ENCODE results near the gene TRNT1. TPM values are rescaled to one million over a fixed set of nuclear protein-coding genes. Genes with fewer than 3 reads are reported as not detected.
A peak's percentile ranks its signal among the peaks of the same experiment; 100 is the strongest.

Gene TRNT1
- polyA plus RNA-seq, 6 donors from 2014 or later, result 15.6 to 29.8 (median 24.3) TPM

DNA sequence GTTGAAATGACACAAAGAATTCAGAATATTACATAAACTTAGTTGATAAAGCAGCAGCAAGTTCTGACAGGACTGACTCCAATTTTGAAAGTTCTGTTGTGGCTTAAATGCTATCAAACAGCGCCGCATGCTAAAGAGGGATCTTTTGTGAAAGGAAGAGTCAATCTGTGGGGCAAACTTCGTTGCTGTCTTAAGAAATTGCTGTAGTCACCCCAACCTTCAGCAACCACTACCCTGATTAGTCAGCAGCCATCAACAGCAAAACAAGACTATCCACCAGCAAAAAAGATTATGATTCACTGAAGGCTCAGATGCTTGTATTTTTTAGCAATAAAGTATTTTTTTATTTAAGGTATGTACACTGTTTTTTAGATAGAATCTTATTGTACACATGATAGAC, 38.5 kb downstream of the TRNT1 start:
- H3K36me3 Mint-ChIP-seq, result peaks cover 18 to 24% of the 10 kb centered on the region in 2 donors
- ATAC-seq (ENCODE audit: low read depth in 2 of 2) (no peak), DNase-seq (no peak)
- no peaks in the 10 kb centered on the region for H3K27me3 Mint-ChIP-seq
- H3K4me3 Mint-ChIP-seq, result no peak overlapping the region
- no peak overlapping the region for H3K27ac Mint-ChIP-seq
- no peaks in the 10 kb centered on the region for H3K9me3 Mint-ChIP-seq
- peaks cover 0 to 4% (median 0%) of the 10 kb centered on the region in 3 donors for H3K4me1 Mint-ChIP-seq

DNA sequence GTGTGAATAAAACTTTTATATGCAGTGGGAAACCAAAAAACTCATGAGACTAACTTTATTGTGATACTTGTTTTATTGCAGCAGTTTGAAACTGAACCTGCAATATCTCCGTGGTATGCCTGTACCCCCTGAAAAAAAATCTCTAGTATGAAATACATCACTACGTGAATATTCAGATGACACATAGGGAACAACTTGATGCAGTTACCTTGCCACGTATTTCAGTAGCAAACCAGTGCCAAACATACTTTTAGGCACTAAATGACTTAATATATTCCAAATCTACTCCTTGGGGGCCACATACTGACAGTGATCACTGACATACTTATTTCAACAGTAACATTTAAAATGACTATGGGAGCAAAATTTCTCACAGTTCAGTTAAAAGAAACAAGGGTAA, 38.9 kb downstream of the TRNT1 start:
- no peak for ATAC-seq (ENCODE audit: low read depth in 2 of 2)
- no peaks in the 10 kb centered on the region for H3K27me3 Mint-ChIP-seq
- H3K27ac Mint-ChIP-seq, result no peak overlapping the region
- H3K36me3 Mint-ChIP-seq, result peaks cover 18 to 24% of the 10 kb centered on the region in 2 donors
- no peak overlapping the region for H3K4me3 Mint-ChIP-seq
- no peak for DNase-seq
- peaks cover 0 to 4% (median 0%) of the 10 kb centered on the region in 3 donors for H3K4me1 Mint-ChIP-seq
- no peaks in the 10 kb centered on the region for H3K9me3 Mint-ChIP-seq

DNA sequence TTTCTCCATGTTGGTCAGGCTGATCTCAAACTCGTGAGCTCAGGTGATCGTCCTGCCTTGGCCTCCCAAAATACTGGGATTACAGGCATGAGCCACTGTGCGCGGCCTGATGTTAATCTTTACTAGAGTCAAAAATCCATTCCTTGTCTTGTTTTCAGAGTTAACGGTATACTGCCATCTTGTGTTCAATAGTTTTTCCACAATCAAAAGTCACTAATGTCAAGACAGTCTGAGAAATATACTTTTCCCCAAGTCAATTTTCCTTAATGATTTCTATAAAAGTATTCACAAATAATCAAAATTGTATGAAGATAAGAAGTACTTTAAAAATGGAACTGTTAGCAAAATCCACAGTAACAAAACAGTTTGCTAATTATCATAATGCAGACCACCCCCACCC, 44.3 kb downstream of the TRNT1 start:
- Mint-ChIP-seq H3K27me3 (no peaks in the 10 kb centered on the region), H3K9me3 (no peaks in the 10 kb centered on the region), H3K4me1 (peaks cover 12 to 36% (median 25%) of the 10 kb centered on the region in 3 donors), H3K36me3 (peaks cover 16 to 20% of the 10 kb centered on the region in 2 donors), H3K27ac (peak overlapping the region in 2 of 6 donors; percentile 41 to 42), H3K4me3 (no peak overlapping the region)
- DNase-seq (no peak), ATAC-seq (ENCODE audit: low read depth in 2 of 2) (no peak)

DNA sequence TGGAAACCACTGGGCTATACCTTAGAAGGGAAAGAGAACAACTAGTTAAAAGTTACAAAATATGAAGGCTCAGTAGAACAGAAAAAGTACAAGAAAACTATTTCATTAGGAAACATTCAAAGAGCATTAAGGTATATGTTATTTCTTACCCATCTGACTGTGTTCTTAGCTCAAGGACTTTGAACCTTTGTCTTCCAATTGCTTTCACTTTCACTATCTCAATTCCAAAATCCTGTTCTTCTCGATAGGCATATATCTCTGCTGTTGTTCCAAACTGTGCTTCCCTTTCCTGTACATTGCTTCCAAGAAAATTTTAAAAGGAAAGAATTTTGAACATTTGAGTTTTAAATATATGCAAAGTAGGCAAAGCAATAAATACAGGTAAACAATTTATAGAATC, 45.9 kb downstream of the TRNT1 start:
- H3K4me1 Mint-ChIP-seq, result peaks cover 20 to 47% (median 36%) of the 10 kb centered on the region in 3 donors
- no peak for ATAC-seq (ENCODE audit: low read depth in 2 of 2)
- peak overlapping the region in 2 of 6 donors; percentile 27 for H3K27ac Mint-ChIP-seq
- H3K27me3 Mint-ChIP-seq, result no peaks in the 10 kb centered on the region
- DNase-seq, result no peak
- H3K9me3 Mint-ChIP-seq, result no peaks in the 10 kb centered on the region
- peaks cover 7 to 8% of the 10 kb centered on the region in 2 donors for H3K36me3 Mint-ChIP-seq
- H3K4me3 Mint-ChIP-seq, result peak overlapping the region in 4 of 8 donors; percentile 6 to 73 (median 64)

DNA sequence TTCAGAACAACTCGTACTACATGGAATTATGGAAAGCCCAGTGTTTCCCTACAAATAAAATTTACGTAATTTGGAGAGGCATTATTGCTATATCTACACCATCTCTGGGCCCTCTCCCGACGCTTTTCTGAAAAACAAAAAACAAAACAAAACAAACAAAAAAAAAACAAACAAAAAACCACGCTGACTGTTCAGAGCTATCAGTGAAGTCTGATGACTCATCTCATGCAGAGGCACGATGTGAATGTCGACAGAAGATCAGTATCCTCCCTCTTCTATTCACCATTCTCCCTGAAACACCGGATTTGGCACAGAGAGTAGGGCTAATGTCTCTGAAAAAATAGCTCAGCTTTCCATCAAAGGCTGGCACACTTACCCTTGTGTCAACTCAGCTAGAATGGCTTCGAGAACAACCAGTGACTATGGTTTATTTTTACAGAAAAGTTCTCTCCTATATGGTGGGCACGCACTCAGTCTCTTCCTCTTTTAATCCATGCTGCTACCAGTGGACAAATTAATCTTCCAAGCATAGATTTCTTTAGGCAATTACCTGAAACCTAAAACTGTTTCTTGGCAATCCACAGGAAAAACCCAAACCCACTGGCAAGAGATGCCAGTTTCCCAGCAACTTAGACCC, 51.2 kb downstream of the TRNT1 start:
- ATAC-seq (ENCODE audit: low read depth in 2 of 2), result no peak
- no peak for DNase-seq
- peaks cover 33 to 57% (median 50%) of the 10 kb centered on the region in 3 donors for H3K4me1 Mint-ChIP-seq
- H3K27ac Mint-ChIP-seq, result peak overlapping the region in 5 of 6 donors; percentile 9 to 93 (median 75)
- H3K36me3 Mint-ChIP-seq, result peaks cover 5 to 7% of the 10 kb centered on the region in 2 donors
- H3K4me3 Mint-ChIP-seq, result peak overlapping the region; percentile 86 to 95 (median 90)
- no peaks in the 10 kb centered on the region for H3K27me3 Mint-ChIP-seq
- no peaks in the 10 kb centered on the region for H3K9me3 Mint-ChIP-seq

DNA sequence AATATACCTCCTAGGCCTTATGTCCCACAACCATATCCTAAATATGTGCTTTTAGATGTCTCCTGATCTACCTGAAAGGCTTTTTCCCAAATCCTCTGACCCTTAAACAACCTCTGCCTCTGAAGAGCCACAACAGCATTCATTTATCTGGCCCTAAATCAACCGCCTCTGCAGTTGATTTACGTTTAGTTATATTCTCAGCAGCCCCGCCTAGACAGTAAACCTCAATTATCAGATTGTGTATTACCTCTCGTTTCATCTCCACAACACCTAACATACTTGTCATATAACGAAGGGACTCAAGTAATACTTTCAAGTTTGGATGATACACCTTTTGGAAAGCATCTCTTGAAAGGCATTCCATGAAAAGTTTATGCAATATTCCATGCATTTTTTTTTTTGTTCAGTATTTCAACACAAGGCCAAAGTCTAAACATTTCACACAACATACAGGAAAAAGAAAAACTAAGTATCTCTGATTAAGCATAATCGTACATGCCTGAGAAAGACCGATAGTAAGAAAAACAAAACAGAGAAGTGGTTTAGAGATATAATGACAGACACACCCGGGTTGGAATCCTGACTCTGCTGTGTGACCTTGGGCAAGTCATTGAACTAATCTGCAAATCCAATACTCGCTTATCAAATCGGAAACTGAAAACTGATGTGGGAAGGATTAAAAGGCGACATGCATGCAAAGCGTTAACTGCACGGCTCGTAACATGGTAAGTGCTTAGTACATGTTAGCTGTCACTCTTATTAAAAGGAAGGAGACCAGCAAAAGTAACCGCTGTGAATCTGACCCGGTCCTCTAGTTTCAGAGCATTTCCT, 52.0 kb downstream of the TRNT1 start:
- H3K4me3 Mint-ChIP-seq, result peak overlapping the region; percentile 86 to 95 (median 90)

DNA sequence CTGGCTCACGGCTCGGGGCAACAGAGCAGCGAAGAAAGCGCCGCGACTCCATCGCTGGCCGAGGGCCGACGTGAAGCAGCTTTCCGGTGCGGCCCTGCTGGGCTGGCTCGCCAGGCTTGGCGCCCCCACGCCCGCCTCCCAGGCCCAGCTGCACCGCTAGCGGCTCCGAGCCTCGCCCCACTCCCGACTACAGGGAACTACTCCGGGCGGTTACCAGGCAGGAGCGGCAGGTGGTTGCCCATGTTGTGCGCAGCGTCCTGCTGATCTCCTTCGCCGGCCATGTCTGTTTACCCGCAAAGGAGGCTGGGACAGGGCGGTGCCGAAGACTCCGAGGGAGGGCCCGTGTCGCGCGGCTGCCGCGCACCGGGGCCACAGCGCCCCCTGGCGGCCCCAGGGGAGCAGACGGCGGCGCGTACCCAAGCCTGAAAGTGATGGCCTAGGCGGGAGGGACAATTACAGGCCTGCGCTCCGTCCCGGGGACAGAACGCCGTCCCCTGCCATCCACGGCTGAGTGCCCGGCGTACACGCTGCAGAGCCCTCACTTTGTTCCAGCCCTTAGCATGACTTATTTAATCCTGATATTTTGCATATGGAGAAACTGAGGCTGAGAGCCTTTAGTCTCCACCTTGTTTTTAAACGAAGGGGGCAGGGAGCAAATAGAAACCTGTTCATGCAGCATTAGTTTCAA, 52.8 kb downstream of the TRNT1 start, which contains the start of gene CRBN:
TSS of gene CRBN (minus strand) at position 285 of the 688 bp plus-strand sequence. CDS start at position 281, 4 bp downstream.
- H3K9me3 Mint-ChIP-seq, result no peaks in the 10 kb centered on the region
- peak; percentile 96 for ATAC-seq (ENCODE audit: low read depth in 2 of 2)
- H3K4me1 Mint-ChIP-seq, result peaks cover 24 to 42% (median 37%) of the 10 kb centered on the region in 3 donors
- peaks cover 0 to 13% (median 6%) of the 10 kb centered on the region in 3 donors for H3K27me3 Mint-ChIP-seq
- no peaks in the 10 kb centered on the region for H3K36me3 Mint-ChIP-seq
- peak; percentile 87 for DNase-seq
- peak within 1 kb of the TSS; percentile 86 to 95 (median 90) for H3K4me3 Mint-ChIP-seq
- peak within 1 kb of the TSS; percentile 82 to 97 (median 89) for H3K27ac Mint-ChIP-seq

More for the DNA sequence above, 52.0 kb downstream of the TRNT1 start:
- peaks cover 28 to 50% (median 42%) of the 10 kb centered on the region in 3 donors for H3K4me1 Mint-ChIP-seq
- peaks cover 0 to 5% (median 3%) of the 10 kb centered on the region in 3 donors for H3K27me3 Mint-ChIP-seq
- DNase-seq (no peak), ATAC-seq (ENCODE audit: low read depth in 2 of 2) (peak; percentile 3 to 4)
- peak overlapping the region; percentile 82 to 97 (median 89) for H3K27ac Mint-ChIP-seq
- H3K36me3 Mint-ChIP-seq, result peaks cover 4 to 5% of the 10 kb centered on the region in 2 donors
- no peaks in the 10 kb centered on the region for H3K9me3 Mint-ChIP-seq

DNA sequence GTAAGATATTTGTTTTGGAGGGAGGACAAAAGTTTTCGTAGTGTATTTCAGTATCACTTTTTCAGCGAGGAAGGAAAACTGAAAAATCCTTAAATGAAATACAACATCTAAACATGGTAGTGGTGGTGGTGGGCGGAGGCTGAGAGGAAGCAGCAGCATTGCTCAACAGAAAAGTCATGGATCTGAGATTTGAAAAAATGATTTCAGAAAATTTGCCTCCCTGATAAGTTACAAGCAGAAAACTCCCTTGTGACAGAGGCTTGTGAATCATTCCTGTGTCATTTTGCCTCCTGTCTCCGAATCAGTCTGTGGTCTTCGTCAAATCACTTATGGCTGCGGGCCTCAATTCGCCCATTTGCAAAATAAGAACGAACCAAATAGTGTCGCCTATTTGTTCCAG, 53.7 kb downstream of the TRNT1 start:
- Mint-ChIP-seq H3K9me3 (peaks cover 0 to 2% (median 0%) of the 10 kb centered on the region in 7 donors), H3K27me3 (peaks cover 0 to 22% (median 6%) of the 10 kb centered on the region in 3 donors), H3K4me1 (peaks cover 24 to 36% (median 35%) of the 10 kb centered on the region in 3 donors), H3K4me3 (peak overlapping the region in 2 of 8 donors; percentile 87 to 90), H3K27ac (no peak overlapping the region), H3K36me3 (no peaks in the 10 kb centered on the region)
- ATAC-seq (ENCODE audit: low read depth in 2 of 2) (no peak), DNase-seq (no peak)

DNA sequence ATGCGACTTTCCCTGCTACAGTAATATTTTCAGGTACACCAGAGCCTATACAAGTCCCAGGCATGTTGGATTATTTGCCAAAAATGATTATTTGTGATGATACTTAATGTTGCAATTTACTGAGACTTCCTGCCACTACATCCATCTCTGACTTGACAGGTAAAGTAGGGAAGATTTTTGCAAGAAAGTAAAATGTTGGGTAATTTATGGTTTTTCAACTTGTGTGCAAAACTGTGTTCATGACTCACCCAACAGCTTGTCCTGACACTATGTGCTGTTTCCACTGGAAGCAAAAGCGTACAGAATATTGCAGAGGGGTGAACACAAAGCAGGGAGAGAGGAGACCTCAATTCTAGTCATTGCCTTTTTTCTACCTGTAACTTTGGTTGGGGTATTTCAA, 58.1 kb downstream of the TRNT1 start:
- H3K27ac Mint-ChIP-seq, result no peak overlapping the region
- peaks cover 5 to 49% (median 15%) of the 10 kb centered on the region in 3 donors for H3K27me3 Mint-ChIP-seq
- DNase-seq, result no peak

DNA sequence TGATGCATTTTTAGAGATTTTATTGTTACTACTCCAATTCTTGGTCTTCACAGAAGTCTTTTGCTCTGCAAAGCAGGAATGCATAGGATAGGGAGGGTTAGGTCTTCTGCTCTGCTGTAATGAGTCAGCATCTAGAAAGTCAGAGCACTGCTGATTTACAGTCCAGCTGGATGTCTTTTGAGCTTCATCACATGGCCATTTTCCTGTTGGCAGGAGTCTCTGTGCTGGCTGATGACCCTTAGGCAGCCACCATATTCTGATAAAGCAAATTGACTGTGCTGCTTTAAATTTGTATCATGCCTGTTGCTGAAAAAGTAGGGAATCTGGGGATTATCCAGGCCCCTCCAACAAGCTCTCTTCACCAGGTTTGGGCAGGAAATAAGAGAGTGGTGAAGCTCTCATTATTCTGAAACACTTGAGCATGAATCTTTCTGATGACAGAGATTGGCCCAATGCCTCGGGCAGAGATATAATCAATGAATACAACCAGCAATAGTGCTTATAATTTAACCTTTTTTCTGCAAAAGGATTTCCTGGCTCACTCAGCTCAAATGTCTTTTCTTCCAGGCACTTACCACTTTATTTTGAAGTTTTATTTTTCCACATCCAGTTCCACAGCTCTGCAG, 62.5 kb downstream of the TRNT1 start:
- Mint-ChIP-seq H3K27me3 (peaks cover 13 to 45% (median 14%) of the 10 kb centered on the region in 3 donors), H3K9me3 (peaks cover 5 to 22% (median 8%) of the 10 kb centered on the region in 7 donors), H3K27ac (no peak overlapping the region), H3K36me3 (peaks cover 0 to 8% of the 10 kb centered on the region in 2 donors), H3K4me3 (no peak overlapping the region), H3K4me1 (no peaks in the 10 kb centered on the region)
- ATAC-seq (ENCODE audit: low read depth in 2 of 2), result no peak
- no peak for DNase-seq

More for the DNA sequence above, 58.1 kb downstream of the TRNT1 start:
- Mint-ChIP-seq H3K4me3 (no peak overlapping the region), H3K36me3 (peaks cover 0 to 8% of the 10 kb centered on the region in 2 donors), H3K9me3 (peaks cover 5 to 22% (median 8%) of the 10 kb centered on the region in 7 donors), H3K4me1 (peaks cover 0 to 2% (median 0%) of the 10 kb centered on the region in 3 donors)
- no peak for ATAC-seq (ENCODE audit: low read depth in 2 of 2)

DNA sequence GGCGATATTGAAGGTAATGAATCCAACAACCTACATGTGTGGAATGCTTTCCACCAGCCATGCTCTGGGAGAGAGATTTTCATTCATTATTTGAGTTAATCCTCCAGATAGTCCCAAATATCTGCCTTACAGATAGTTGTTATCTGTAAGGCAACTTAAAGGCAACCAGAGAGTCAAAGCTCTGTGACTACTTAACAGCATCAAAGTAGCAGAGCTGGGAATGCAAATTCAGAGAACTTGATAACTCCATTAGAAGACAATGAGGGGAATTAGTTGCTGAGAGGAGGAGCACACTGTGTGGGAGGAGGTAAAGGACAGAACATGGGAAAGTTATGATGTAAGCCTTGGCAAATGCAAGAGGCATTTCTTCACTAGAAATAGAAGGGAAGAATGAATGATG, 63.2 kb downstream of the TRNT1 start:
- ATAC-seq (ENCODE audit: low read depth in 2 of 2), result no peak
- Mint-ChIP-seq H3K27me3 (peaks cover 14 to 38% (median 15%) of the 10 kb centered on the region in 3 donors), H3K4me1 (no peaks in the 10 kb centered on the region), H3K36me3 (peaks cover 0 to 8% of the 10 kb centered on the region in 2 donors), H3K4me3 (no peak overlapping the region), H3K27ac (no peak overlapping the region), H3K9me3 (peaks cover 5 to 22% (median 8%) of the 10 kb centered on the region in 7 donors)
- no peak for DNase-seq

DNA sequence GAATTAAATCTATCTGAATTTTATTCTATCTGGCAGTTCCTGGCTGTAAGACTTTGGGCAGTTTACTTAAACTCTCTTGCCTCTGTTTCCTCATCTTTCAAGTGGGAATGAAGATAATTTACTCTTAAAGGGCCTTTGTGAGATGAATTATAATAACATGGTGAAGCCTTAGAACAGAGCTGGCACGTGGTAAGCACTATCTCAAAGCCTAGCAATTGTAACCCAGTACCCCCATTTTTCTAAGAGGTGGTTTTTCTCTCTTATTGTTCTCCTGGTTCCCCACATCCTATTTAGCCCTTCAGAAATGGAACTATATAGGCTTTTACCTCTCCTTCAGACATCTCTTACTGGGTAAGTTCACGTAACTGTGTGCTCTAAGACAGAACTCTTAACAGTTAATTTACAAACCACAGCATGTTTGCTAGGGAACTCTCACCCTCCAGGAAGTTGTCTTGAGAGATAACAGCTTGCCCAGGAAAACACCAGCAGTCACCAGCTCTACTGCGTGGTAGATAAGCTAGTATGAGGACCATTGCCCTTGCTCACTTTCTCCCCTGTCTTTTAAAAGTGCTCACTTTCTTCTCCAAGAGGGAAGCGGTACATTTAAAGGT, 65.0 kb downstream of the TRNT1 start:
- DNase-seq (no peak), ATAC-seq (ENCODE audit: low read depth in 2 of 2) (no peak)
- Mint-ChIP-seq H3K4me3 (no peak overlapping the region), H3K27ac (peak overlapping the region in 1 of 6 donors; percentile 28), H3K36me3 (peaks cover 0 to under 1% of the 10 kb centered on the region in 2 donors), H3K9me3 (peaks cover 0 to 6% (median 0%) of the 10 kb centered on the region in 7 donors), H3K27me3 (peaks cover 8 to 28% (median 18%) of the 10 kb centered on the region in 3 donors), H3K4me1 (no peaks in the 10 kb centered on the region)

All from naive B cell (primary cell).